Neuronal stem cell (in vitro differentiated cells): Measurements from ENCODE around the gene COX10.

Experiments
- DNase-seq: peaks from one replicate; pipeline ENCODE4 v3.0.0-alpha.2; 2013; ENCODE audit warnings: low spot score
- H2AFZ ChIP-seq: one replicate; pipeline ENCODE4 v1.6.1; 2013; ENCODE audit warnings: mild to moderate bottlenecking, low read length, inconsistent platforms
- H2AK5ac ChIP-seq: 2 replicates; pipeline ENCODE4 v1.6.1; 2013; ENCODE audit warnings: low read depth, mild to moderate bottlenecking, inconsistent platforms, low read length, moderate library complexity, mixed read lengths
- H2BK120ac ChIP-seq: 2 replicates; pipeline ENCODE4 v1.6.1; 2013; ENCODE audit warnings: low read depth, mild to moderate bottlenecking, inconsistent platforms, low read length, moderate library complexity, mixed read lengths
- H2BK12ac ChIP-seq: one replicate; pipeline ENCODE4 v1.6.1; 2013; ENCODE audit warnings: low read length, inconsistent platforms
- H2BK15ac ChIP-seq: 2 replicates; pipeline ENCODE4 v1.6.1; 2013; ENCODE audit warnings: mild to moderate bottlenecking, low read length, inconsistent platforms, mixed read lengths
- H2BK5ac ChIP-seq: one replicate; pipeline ENCODE4 v1.6.1; 2013; ENCODE audit warnings: inconsistent platforms, mild to moderate bottlenecking, low read length, moderate library complexity
- H3K14ac ChIP-seq: one replicate; pipeline ENCODE4 v1.6.1; 2013; ENCODE audit warnings: low read length, inconsistent platforms
- H3K18ac ChIP-seq: 2 replicates; pipeline ENCODE4 v1.6.1; 2013; ENCODE audit warnings: low read length, inconsistent platforms
- H3K23ac ChIP-seq: 2 replicates; pipeline ENCODE4 v1.6.1; 2013; ENCODE audit warnings: low read depth, mild to moderate bottlenecking, mixed read lengths, low read length, inconsistent platforms; ENCODE audit not compliant: poor library complexity
- H3K27ac ChIP-seq: replicated peaks from 3 replicates; pipeline ENCODE4 v1.5.1; 2013; ENCODE audit warnings: low read length, inconsistent platforms
- H3K27me3 ChIP-seq, 3 experiments: 2 replicates each; pipeline ENCODE4 v1.6.1; 2013; ENCODE audit warnings: low read length in 3 of 3, mild to moderate bottlenecking in 2 of 3, inconsistent platforms in 1 of 3, low read depth in 1 of 3, mixed read lengths in 1 of 3, moderate library complexity in 1 of 3; ENCODE audit not compliant: control insufficient read depth in 3 of 3, insufficient read depth in 3 of 3
- H3K36me3 ChIP-seq, 2 donors: replicated peaks in 1 of 2; 2 replicates each; pipeline ENCODE4 v1.6.1; 2013; ENCODE audit warnings: low read length in 2 of 2; ENCODE audit not compliant: control insufficient read depth in 2 of 2, insufficient read depth in 2 of 2
- H3K4ac ChIP-seq: 2 replicates; pipeline ENCODE4 v1.6.1; 2013; ENCODE audit warnings: inconsistent platforms, mild to moderate bottlenecking, low read length, moderate library complexity
- H3K4me1 ChIP-seq, 2 donors: 1 replicate in 1 of 2; 2 replicates in 1 of 2; pipeline ENCODE4 v1.6.1; 2013; ENCODE audit warnings: low read length in 2 of 2, low read depth in 1 of 2; ENCODE audit not compliant: control insufficient read depth in 2 of 2, insufficient read depth in 1 of 2
- H3K4me2 ChIP-seq: one replicate; pipeline ENCODE4 v1.6.1; 2013; ENCODE audit warnings: mild to moderate bottlenecking, low read length, inconsistent platforms; ENCODE audit not compliant: insufficient read depth, poor library complexity, severe bottlenecking
- H3K4me3 ChIP-seq, 2 donors: 2 replicates each; pipeline ENCODE4 v1.5.1; 2013; ENCODE audit warnings: low read length in 2 of 2, mild to moderate bottlenecking in 2 of 2, inconsistent platforms in 1 of 2, moderate library complexity in 1 of 2
- H3K79me1 ChIP-seq: one replicate; pipeline ENCODE4 v1.6.1; 2013; ENCODE audit warnings: low read depth, mild to moderate bottlenecking, inconsistent platforms, low read length, moderate library complexity
- H3K9ac ChIP-seq: one replicate; pipeline ENCODE4 v1.6.1; 2013; ENCODE audit warnings: mild to moderate bottlenecking, low read depth, low read length, inconsistent platforms; ENCODE audit not compliant: poor library complexity
- H3K9me3 ChIP-seq, 2 donors: replicated peaks in 1 of 2; 2 replicates each; pipeline versions ENCODE3 to v1.6.1; 2013; ENCODE audit warnings: low read length in 2 of 2, mild to moderate bottlenecking in 2 of 2, inconsistent platforms in 1 of 2, low read depth in 1 of 2, mixed read lengths in 1 of 2, moderate library complexity in 1 of 2; ENCODE audit not compliant: control insufficient read depth in 2 of 2, insufficient read depth in 1 of 2
- H4K8ac ChIP-seq: one replicate; pipeline ENCODE4 v1.6.1; 2013; ENCODE audit warnings: low read depth, mild to moderate bottlenecking, inconsistent platforms, low read length, moderate library complexity
- H4K91ac ChIP-seq: one replicate; pipeline ENCODE4 v1.6.1; 2013; ENCODE audit warnings: low read length, low read depth, mild to moderate bottlenecking, inconsistent platforms; ENCODE audit not compliant: poor library complexity
- WGBS, 2 donors: extraction: QIAGEN DNeasy Blood & Tissue Kit; methylation state at CpG; one replicate each; pipeline ENCODE4 v1.1.7; 2013; ENCODE audit warnings: missing lambda C conversion rate in 2 of 2, mixed read lengths in 1 of 2; ENCODE audit not compliant: insufficient read length in 2 of 2, insufficient replicate concordance in 1 of 2; ENCODE audit errors: extremely low coverage in 2 of 2; 5-methylcytosine and 5-hydroxymethylcytosine counted together

Gene COX10

GRCh38 chr17:14095631-14096030, 26.3 kb downstream of the COX10 start:
- H3K4me2 ChIP-seq, result no peak overlapping the region
- no CpG with 5 or more reads among the region's 3 CpGs for WGBS, 2 donors
- H3K27me3 ChIP-seq, result no peaks in the 10 kb centered on the region
- no peak overlapping the region for H2AK5ac ChIP-seq
- no peak overlapping the region for H3K18ac ChIP-seq
- no peak overlapping the region for H2BK15ac ChIP-seq
- no peak overlapping the region for H3K27ac ChIP-seq
- DNase-seq, result no peak
- H2BK120ac ChIP-seq, result no peak overlapping the region
- H3K36me3 ChIP-seq, result no peaks in the 10 kb centered on the region
- no peak overlapping the region for H3K23ac ChIP-seq
- no peaks in the 10 kb centered on the region for H3K9me3 ChIP-seq
- H3K4me1 ChIP-seq, result no peaks in the 10 kb centered on the region
- no peak overlapping the region for H2BK5ac ChIP-seq
- no peak overlapping the region for H3K4ac ChIP-seq
- no peak overlapping the region for H2AFZ ChIP-seq
- H3K79me1 ChIP-seq, result no peaks in the 10 kb centered on the region
- no peak overlapping the region for H2BK12ac ChIP-seq
- H3K14ac ChIP-seq, result no peak overlapping the region
- no peak overlapping the region for H4K8ac ChIP-seq
- no peak overlapping the region for H4K91ac ChIP-seq
- H3K4me3 ChIP-seq, result no peak overlapping the region
- H3K9ac ChIP-seq, result no peak overlapping the region

DNA sequence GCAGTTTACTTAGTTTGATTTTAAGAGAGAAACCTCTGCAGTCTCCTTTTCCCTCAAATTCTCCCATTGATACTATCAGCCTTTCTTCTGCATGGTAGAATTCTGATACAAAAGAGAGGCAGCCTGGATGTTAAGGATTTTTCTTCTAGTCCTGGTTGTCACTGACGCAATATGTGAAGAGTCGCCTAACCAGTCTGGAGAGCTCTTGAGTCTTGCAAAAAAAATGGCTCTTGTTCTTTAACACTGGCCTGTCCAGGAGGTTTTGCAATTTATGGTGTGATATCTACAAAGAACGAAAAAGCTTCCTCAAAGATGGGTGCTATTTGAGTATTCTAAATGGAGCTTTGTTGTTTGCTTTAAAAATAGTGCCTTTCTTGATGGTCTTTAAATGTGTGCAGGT, 28.9 kb downstream of the COX10 start:
- H3K36me3 ChIP-seq, result peaks cover 1 to 7% of the 10 kb centered on the region in 2 donors
- H3K14ac ChIP-seq, result no peak overlapping the region
- no peak overlapping the region for H2BK12ac ChIP-seq
- H2AFZ ChIP-seq, result no peak overlapping the region
- no peak for DNase-seq
- no peak overlapping the region for H3K4ac ChIP-seq
- no peak overlapping the region for H2BK5ac ChIP-seq
- no peak overlapping the region for H3K4me2 ChIP-seq
- H4K91ac ChIP-seq, result no peak overlapping the region
- no peak overlapping the region for H2AK5ac ChIP-seq
- no peaks in the 10 kb centered on the region for H3K27me3 ChIP-seq
- no peak overlapping the region for H3K9ac ChIP-seq
- H2BK15ac ChIP-seq, result no peak overlapping the region
- H2BK120ac ChIP-seq, result no peak overlapping the region
- no peak overlapping the region for H4K8ac ChIP-seq
- H3K23ac ChIP-seq, result no peak overlapping the region
- H3K18ac ChIP-seq, result no peak overlapping the region
- H3K27ac ChIP-seq, result no peak overlapping the region
- no peaks in the 10 kb centered on the region for H3K79me1 ChIP-seq
- no peak overlapping the region for H3K4me3 ChIP-seq
- no peaks in the 10 kb centered on the region for H3K4me1 ChIP-seq
- no peaks in the 10 kb centered on the region for H3K9me3 ChIP-seq
- no CpG with 5 or more reads among the region's 3 CpGs for WGBS, 2 donors

DNA sequence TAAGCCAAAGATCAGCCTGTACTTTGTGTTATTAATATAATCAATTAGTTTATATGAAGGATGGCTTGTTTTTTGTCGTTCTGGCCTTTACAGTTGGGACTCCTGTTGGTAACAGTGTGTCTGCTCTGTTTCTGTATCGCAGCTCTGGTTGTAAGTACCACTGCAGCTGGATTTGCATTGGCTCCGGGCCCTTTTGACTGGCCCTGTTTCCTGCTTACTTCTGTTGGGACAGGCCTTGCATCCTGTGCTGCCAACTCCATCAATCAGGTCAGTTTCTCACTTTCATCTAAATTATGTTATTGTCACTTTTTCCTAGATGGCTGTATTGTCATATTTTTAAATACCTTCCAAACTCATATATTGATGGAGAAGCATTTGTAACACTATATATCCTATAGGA, 32.7 kb downstream of the COX10 start:
- H4K91ac ChIP-seq, result no peak overlapping the region
- H3K4me2 ChIP-seq, result no peak overlapping the region
- H3K4me3 ChIP-seq, result no peak overlapping the region
- DNase-seq, result no peak
- no peak overlapping the region for H2BK15ac ChIP-seq
- no peak overlapping the region for H3K4ac ChIP-seq
- H3K27me3 ChIP-seq, result no peaks in the 10 kb centered on the region
- no CpG with 5 or more reads among the region's 3 CpGs for WGBS, 2 donors
- no peak overlapping the region for H2BK12ac ChIP-seq
- no peaks in the 10 kb centered on the region for H3K9me3 ChIP-seq
- no peak overlapping the region for H3K9ac ChIP-seq
- H3K36me3 ChIP-seq, result peaks cover 4 to 13% of the 10 kb centered on the region in 2 donors
- no peaks in the 10 kb centered on the region for H3K79me1 ChIP-seq
- no peak overlapping the region for H2BK120ac ChIP-seq
- H3K18ac ChIP-seq, result no peak overlapping the region
- no peak overlapping the region for H3K23ac ChIP-seq
- H4K8ac ChIP-seq, result no peak overlapping the region
- no peak overlapping the region for H2AFZ ChIP-seq
- no peak overlapping the region for H2AK5ac ChIP-seq
- no peak overlapping the region for H3K27ac ChIP-seq
- H3K4me1 ChIP-seq, result no peaks in the 10 kb centered on the region
- no peak overlapping the region for H2BK5ac ChIP-seq
- no peak overlapping the region for H3K14ac ChIP-seq

GRCh38 chr17:14103836-14104235, 34.5 kb downstream of the COX10 start:
- H4K91ac ChIP-seq, result no peak overlapping the region
- no peak overlapping the region for H3K4ac ChIP-seq
- no peak overlapping the region for H3K27ac ChIP-seq
- no peak overlapping the region for H3K14ac ChIP-seq
- H3K9ac ChIP-seq, result no peak overlapping the region
- no peaks in the 10 kb centered on the region for H3K27me3 ChIP-seq
- H2AFZ ChIP-seq, result no peak overlapping the region
- DNase-seq, result no peak
- H2BK15ac ChIP-seq, result no peak overlapping the region
- no peaks in the 10 kb centered on the region for H3K79me1 ChIP-seq
- H4K8ac ChIP-seq, result no peak overlapping the region
- H2BK12ac ChIP-seq, result no peak overlapping the region
- H3K9me3 ChIP-seq, result no peaks in the 10 kb centered on the region
- WGBS, 2 donors, result no CpG with 5 or more reads among the region's 8 CpGs
- no peak overlapping the region for H3K18ac ChIP-seq
- H3K4me2 ChIP-seq, result no peak overlapping the region
- H3K4me1 ChIP-seq, result no peaks in the 10 kb centered on the region
- H3K23ac ChIP-seq, result no peak overlapping the region
- no peak overlapping the region for H2BK5ac ChIP-seq
- no peak overlapping the region for H2BK120ac ChIP-seq
- H3K36me3 ChIP-seq, result peaks cover 4 to 13% of the 10 kb centered on the region in 2 donors
- H3K4me3 ChIP-seq, result no peak overlapping the region
- no peak overlapping the region for H2AK5ac ChIP-seq
